NCI-H748 (cell line): ENCODE measurements around the gene DOCK1.
"Not testable (repeated sequence)": the region's sequence is repeated elsewhere in the genome, so short reads cannot be mapped to it uniquely, and the experiment has no call there.

Experiments
- DNase-seq: peaks from one replicate; lab custom pipeline; 2025; ENCODE audit not compliant: unreplicated experiment; lab: John Stamatoyannopoulos, UW

The DOCK1 gene

GRCh38 chr10:126924180-126924914 is 19.1 kb downstream of the DOCK1 start:
- no peak for DNase-seq

- no peak for DNase-seq
These were observed 19.7 kb downstream of the DOCK1 start for GRCh38 chr10:126924915-126925300.

GRCh38 chr10:126926568-126926967 is 21.3 kb downstream of the DOCK1 start:
- DNase-seq, result no peak

GRCh38 chr10:126927799-126928198 is 22.6 kb downstream of the DOCK1 start:
- DNase-seq, result no peak

GRCh38 chr10:126928274-126928673 is 23.0 kb downstream of the DOCK1 start:
- DNase-seq, result no peak

- no peak for DNase-seq
These were observed 24.2 kb downstream of the DOCK1 start for GRCh38 chr10:126929391-126929790.

GRCh38 chr10:126930131-126930882 is 25.1 kb downstream of the DOCK1 start:
- no peak for DNase-seq

GRCh38 chr10:126930883-126931503 is 25.8 kb downstream of the DOCK1 start:
- DNase-seq, result no peak

GRCh38 chr10:126931544-126931943 is 26.3 kb downstream of the DOCK1 start:
- DNase-seq, result no peak

GRCh38 chr10:126932516-126932915 is 27.3 kb downstream of the DOCK1 start:
- DNase-seq, result no peak

- DNase-seq, result no peak
These were observed 27.9 kb downstream of the DOCK1 start for GRCh38 chr10:126933116-126933515.

GRCh38 chr10:126935263-126935946 is 30.2 kb downstream of the DOCK1 start:
- DNase-seq, result no peak

- DNase-seq, result no peak
These were observed 31.8 kb downstream of the DOCK1 start for GRCh38 chr10:126937026-126937425.

GRCh38 chr10:126938121-126938520 is 32.9 kb downstream of the DOCK1 start:
- DNase-seq, result not testable (repeated sequence)

- DNase-seq, result peak; percentile 15
These were observed 34.5 kb downstream of the DOCK1 start for GRCh38 chr10:126939706-126940105.

- peak; percentile 77 for DNase-seq
These were observed 35.6 kb downstream of the DOCK1 start for GRCh38 chr10:126940670-126941310.

GRCh38 chr10:126944191-126944590 is 39.0 kb downstream of the DOCK1 start:
- DNase-seq, result no peak

- DNase-seq, result no peak
These were observed 40.3 kb downstream of the DOCK1 start for GRCh38 chr10:126945351-126946030.

GRCh38 chr10:126946746-126947145 is 41.5 kb downstream of the DOCK1 start:
- no peak for DNase-seq
